Uterus (tissue), 2 donors: ENCODE results near the gene MS4A10.
"Not testable (repeated sequence)": the region's sequence is repeated elsewhere in the genome, so short reads cannot be mapped to it uniquely, and the experiment has no call there.

ENCODE experiments used
- CTCF ChIP-seq, 4 experiments: fragments of 200-600 bp in 2 of 4; fragments of 450-650 bp in 2 of 4; sonication (generic) in 2 of 4; IDR thresholded peaks; one replicate each; pipeline ENCODE4 v1.5.1; 2016 to 2019; ENCODE audit warnings: antibody characterized with exemption in 4 of 4, mild to moderate bottlenecking in 2 of 4, moderate library complexity in 1 of 4
- POLR2A ChIP-seq, 2 donors: fragments of 450-650 bp; IDR thresholded peaks; one replicate each; pipeline ENCODE4 v1.6.1; 2016; ENCODE audit warnings: antibody characterized with exemption in 2 of 2, mild to moderate bottlenecking in 1 of 2, moderate library complexity in 1 of 2

GRCh38 chr11:60823745-60824306 is 38.7 kb downstream of the MS4A10 start:
- not testable (repeated sequence) for TF ChIP-seq CTCF, POLR2A (IDR thresholded peaks at IDR 0.05)
